Prostate gland (tissue), 2 donors: Measurements from ENCODE around the gene SND1. TPM values are rescaled to one million over a fixed set of nuclear protein-coding genes. Genes with fewer than 3 reads are reported as not detected.

ENCODE experiments used
- DNase-seq: peaks from one replicate; pipeline ENCODE4 v3.0.0-alpha.2; 2019; ENCODE audit warnings: low spot score
- H3K27ac ChIP-seq, 2 donors: fragments of 200-600 bp; sonication (generic); 2 replicates each; pipeline ENCODE4 v1.5.1; 2017 to 2019
- H3K27me3 ChIP-seq: fragments of 200-600 bp; sonication (generic); replicated peaks from 2 replicates; pipeline ENCODE4 v1.5.1; 2019; ENCODE audit not compliant: insufficient read depth
- H3K36me3 ChIP-seq, 2 donors: fragments of 200-600 bp; sonication (generic); 1 replicate in 1 of 2; 2 replicates in 1 of 2; pipeline versions ENCODE4 v1.5.1 to v1.8.1; 2017 to 2019
- H3K4me1 ChIP-seq: fragments of 200-600 bp; sonication (generic); replicated peaks from 2 replicates; pipeline ENCODE4 v1.5.1; 2019
- H3K4me3 ChIP-seq, 2 donors: fragments of 200-600 bp; sonication (generic); 2 replicates each; pipeline ENCODE4 v1.5.1; 2017 to 2019
- H3K9me3 ChIP-seq: fragments of 200-600 bp; sonication (generic); 2 replicates; pipeline ENCODE4 v1.5.1; 2017
- POLR2A ChIP-seq: fragments of 450-650 bp; IDR thresholded peaks from one replicate; pipeline ENCODE4 v1.6.1; 2016; ENCODE audit warnings: antibody characterized with exemption, mild to moderate bottlenecking
- POLR2AphosphoS5 ChIP-seq: sonication (generic); formaldehyde crosslinking; IDR thresholded peaks from one replicate; pipeline ENCODE4 v1.6.1; 2017; ENCODE audit warnings: antibody characterized with exemption
- WGBS: methylation state at CpG from one replicate; pipeline ENCODE4 v1.1.5; 2018; 5-methylcytosine and 5-hydroxymethylcytosine counted together
- intact Hi-C: fragments of 100-400 bp; cut with DNase I; formaldehyde crosslinking; loops from one replicate; pipeline ENCODE4 v1.14.2; 2022
- total RNA-seq, 2 donors: library from RNA; depleted of rRNA; stranded (reverse); fragments of >200 nt; gene quantifications; one replicate each; pipeline ENCODE4 v1.1.0, GENCODE V29; 2016
- TF ChIP-seq, protein P1 (sequence below), 4 experiments: fragments of 200-600 bp in 2 of 4; fragments of 450-650 bp in 2 of 4; sonication (generic) in 2 of 4; IDR thresholded peaks; 1 replicate in 3 of 4; 2 replicates in 1 of 4; pipeline ENCODE4 v1.5.1; 2016 to 2019; ENCODE audit warnings: antibody characterized with exemption in 4 of 4, mild to moderate bottlenecking in 2 of 4, moderate library complexity in 2 of 4

The SND1 gene
- total RNA-seq, 2 donors from 2014 or later = 175 to 190 TPM

DNA sequence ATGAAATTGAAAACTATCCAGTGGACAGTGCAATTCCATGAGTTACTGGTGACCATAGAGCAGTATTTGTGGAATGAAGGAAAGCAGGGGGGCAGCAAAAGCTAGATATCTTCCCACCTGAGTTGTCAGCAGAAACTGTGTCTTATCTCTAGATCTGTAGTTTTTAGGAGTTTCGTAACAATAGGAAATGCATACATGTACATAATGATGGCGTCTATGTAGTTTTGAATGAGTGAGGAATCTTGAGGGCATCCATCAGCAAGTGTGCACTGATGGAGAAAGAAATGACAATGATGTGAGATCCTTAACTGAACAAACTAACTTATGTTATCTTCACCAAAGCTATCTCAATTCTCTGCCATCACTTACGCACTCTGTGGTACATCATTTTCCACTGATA lies 264.7 kb downstream of the SND1 start:
- H3K27ac ChIP-seq = no peak overlapping the region
- no peaks in the 10 kb centered on the region for H3K4me1 ChIP-seq
- 96% methylated on average over 3 of the region's 3 CpGs for WGBS
- TF ChIP-seq POLR2AphosphoS5 = no peak
- no peak for TF ChIP-seq POLR2A
- TF ChIP-seq, protein P1, sequence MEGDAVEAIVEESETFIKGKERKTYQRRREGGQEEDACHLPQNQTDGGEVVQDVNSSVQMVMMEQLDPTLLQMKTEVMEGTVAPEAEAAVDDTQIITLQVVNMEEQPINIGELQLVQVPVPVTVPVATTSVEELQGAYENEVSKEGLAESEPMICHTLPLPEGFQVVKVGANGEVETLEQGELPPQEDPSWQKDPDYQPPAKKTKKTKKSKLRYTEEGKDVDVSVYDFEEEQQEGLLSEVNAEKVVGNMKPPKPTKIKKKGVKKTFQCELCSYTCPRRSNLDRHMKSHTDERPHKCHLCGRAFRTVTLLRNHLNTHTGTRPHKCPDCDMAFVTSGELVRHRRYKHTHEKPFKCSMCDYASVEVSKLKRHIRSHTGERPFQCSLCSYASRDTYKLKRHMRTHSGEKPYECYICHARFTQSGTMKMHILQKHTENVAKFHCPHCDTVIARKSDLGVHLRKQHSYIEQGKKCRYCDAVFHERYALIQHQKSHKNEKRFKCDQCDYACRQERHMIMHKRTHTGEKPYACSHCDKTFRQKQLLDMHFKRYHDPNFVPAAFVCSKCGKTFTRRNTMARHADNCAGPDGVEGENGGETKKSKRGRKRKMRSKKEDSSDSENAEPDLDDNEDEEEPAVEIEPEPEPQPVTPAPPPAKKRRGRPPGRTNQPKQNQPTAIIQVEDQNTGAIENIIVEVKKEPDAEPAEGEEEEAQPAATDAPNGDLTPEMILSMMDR (IDR thresholded peaks at IDR 0.05) = no peak
- no peaks in the 10 kb centered on the region for H3K36me3 ChIP-seq
- intact Hi-C loops = no loop called here
- H3K4me3 ChIP-seq = no peak overlapping the region
- no peaks in the 10 kb centered on the region for H3K27me3 ChIP-seq
- no peaks in the 10 kb centered on the region for H3K9me3 ChIP-seq
- DNase-seq = no peak

DNA sequence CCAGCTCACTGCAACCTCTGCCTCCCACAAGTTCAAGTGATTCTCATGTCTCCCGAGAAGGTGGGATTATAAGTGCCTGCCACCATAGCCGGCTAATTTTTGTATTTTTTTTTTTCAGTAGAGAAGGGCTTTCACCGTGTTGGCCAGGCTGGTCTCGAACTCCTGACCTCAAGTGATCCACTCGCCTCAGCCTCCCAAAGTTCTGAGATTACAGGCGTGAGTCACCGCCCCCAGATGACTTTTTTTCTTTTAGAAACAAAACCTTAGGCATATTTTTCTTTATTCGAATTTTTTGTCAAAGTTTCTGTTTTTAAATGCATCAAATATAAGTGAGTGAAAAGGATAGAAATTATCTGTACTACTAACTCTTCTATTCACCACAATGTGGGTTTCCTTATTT lies 266.1 kb downstream of the SND1 start:
- no peak overlapping the region for H3K4me3 ChIP-seq
- no peak for DNase-seq
- H3K27ac ChIP-seq = no peak overlapping the region
- intact Hi-C loops = no loop called here
- no peak for TF ChIP-seq POLR2AphosphoS5
- TF ChIP-seq, protein P1 (IDR thresholded peaks at IDR 0.05) = no peak
- TF ChIP-seq POLR2A = no peak
- no peaks in the 10 kb centered on the region for H3K9me3 ChIP-seq
- no peaks in the 10 kb centered on the region for H3K4me1 ChIP-seq
- H3K36me3 ChIP-seq = no peaks in the 10 kb centered on the region
- WGBS = 92% methylated on average over 8 of the region's 8 CpGs
- H3K27me3 ChIP-seq = no peaks in the 10 kb centered on the region

DNA sequence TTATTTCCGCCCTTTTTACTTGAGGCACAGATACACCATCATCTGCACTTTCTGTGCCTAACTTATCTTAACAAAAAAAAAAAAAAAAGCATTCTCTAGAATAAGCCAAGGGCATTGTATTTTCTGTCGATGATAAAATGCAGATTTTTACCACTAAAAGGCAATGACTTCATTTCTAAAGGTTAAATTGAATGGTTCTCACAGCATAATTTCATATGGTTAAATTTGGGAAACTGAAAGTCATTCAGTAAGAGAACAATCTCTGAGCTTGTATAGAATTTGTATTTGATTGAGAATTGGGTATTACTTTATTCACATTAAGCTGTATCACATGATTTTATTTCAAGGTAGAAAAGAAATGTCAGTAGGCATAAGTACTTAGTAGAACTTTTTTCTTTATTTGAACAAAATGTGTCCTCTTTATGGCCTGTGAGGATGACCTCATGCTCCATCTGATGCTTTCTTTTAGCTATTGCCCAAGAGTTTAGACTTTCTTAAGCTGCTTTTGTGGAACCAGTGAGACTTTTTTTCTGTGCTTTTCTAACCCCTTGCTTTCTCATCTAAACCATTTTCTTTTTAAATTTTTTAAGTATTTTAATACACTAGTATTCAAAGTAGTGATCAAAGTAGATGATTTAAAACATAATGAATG lies 268.9 kb downstream of the SND1 start:
- TF ChIP-seq POLR2A (no peak), POLR2AphosphoS5 (no peak)
- TF ChIP-seq, protein P1 (IDR thresholded peaks at IDR 0.05) = no peak
- H3K4me3 ChIP-seq = no peak overlapping the region

DNA sequence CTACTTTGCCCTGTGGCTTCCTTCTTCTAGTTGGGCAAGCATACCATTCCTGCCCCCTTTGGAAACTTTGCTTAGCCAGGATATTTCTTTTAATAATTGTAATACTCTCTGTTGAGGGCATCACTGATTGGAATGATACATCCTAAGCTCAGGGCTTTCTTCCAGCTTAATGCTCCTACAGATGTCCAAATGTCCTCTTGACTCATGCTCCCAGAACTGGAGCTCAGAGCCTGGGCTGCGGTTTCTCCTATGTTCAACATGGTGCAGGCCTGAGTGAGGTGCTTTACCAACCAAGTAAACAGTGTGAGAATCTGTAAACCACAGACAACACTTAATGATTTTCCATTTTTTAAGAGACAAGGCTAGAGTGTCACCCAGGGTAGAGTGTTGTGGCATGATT lies 270.7 kb downstream of the SND1 start:
- Histone ChIP-seq H3K9me3 (no peaks in the 10 kb centered on the region), H3K36me3 (no peaks in the 10 kb centered on the region), H3K4me3 (no peak overlapping the region), H3K27me3 (no peaks in the 10 kb centered on the region), H3K27ac (no peak overlapping the region), H3K4me1 (no peaks in the 10 kb centered on the region)
- no peak for TF ChIP-seq POLR2AphosphoS5
- no peak for TF ChIP-seq POLR2A
- TF ChIP-seq, protein P1 (IDR thresholded peaks at IDR 0.05) = no peak
- 100% methylated on average over 1 of the region's 1 CpG for WGBS
- DNase-seq = no peak
- intact Hi-C loops = no loop called here

More for the DNA sequence above, 268.9 kb downstream of the SND1 start:
- H3K9me3 ChIP-seq = no peaks in the 10 kb centered on the region
- DNase-seq = no peak
- intact Hi-C loops = no loop called here
- no peaks in the 10 kb centered on the region for H3K4me1 ChIP-seq
- H3K36me3 ChIP-seq = no peaks in the 10 kb centered on the region
- no peak overlapping the region for H3K27ac ChIP-seq
- WGBS = 88% methylated on average over 2 of the region's 2 CpGs
- no peaks in the 10 kb centered on the region for H3K27me3 ChIP-seq

DNA sequence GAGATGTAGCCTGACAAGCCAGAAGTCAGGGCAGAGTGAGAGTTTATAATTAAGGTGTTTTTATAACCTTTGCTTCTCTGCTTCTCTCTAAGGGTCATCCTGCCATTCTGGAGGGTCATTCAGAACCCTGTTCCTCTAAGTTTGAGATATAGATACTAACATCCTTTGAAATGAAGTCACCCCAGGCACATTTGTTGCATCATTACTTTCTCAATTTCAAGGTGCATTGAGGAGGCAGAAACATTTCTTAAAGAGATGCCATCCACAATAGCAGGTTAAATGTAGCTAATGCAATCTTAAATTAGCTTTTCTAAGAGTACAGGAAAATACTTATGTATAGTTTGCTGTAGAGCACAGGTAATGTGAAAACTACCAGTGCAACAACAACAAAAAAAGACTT lies 272.9 kb downstream of the SND1 start:
- Histone ChIP-seq H3K4me3 (no peak overlapping the region), H3K9me3 (no peaks in the 10 kb centered on the region), H3K27ac (no peak overlapping the region), H3K36me3 (no peaks in the 10 kb centered on the region), H3K4me1 (no peaks in the 10 kb centered on the region), H3K27me3 (no peaks in the 10 kb centered on the region)
- no peak for DNase-seq
- intact Hi-C loops = no loop called here
- no peak for TF ChIP-seq POLR2A
- TF ChIP-seq POLR2AphosphoS5 = no peak
- TF ChIP-seq, protein P1 (IDR thresholded peaks at IDR 0.05) = no peak
